ENCODE data around the gene UNC5C.

DNA sequence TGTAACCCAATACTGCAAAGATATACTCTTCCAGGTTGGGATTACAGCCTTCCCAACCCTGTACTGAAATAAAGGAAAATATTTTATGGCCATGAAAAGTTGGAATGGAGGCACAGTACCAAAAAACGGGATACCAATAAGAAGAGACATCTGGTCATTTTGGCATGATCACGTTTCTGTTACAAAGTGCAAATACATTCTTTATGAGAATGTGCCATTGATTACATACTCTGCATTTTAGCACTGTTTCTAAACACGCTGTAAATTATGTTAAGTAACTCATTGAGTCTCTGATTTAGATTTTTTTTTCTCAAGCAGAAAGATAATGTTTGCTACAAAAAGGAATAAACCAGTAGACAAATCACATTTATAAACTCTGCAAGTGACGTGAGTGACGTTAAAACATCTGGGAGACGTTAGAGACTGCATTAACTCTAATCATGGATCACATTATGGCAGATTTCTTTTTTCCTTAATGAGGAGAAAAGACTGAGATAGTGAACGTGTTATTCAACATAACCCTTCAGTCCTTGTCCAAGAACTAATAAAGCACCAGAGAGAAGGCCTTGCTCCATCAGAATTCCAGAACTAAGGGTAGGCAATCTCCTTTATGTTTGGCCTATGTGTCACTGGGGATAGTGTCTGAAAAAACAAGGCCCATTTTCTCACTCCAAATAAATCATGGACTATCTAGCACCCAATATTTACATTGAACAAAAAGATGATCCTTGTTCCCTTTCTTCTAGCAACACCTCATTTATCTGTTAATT is 31.0 kb downstream of the UNC5C start:
- TF ChIP-seq CTCF (IDR thresholded peaks at IDR 0.05) (no peak), POLR2A (IDR thresholded peaks at IDR 0.05) (no peak)
